GM21737 (cell line): ENCODE results near the gene DIPK2A.

Experiments used
- ATAC-seq: cut with Tn5 transposase; IDR thresholded peaks from one replicate; pipeline ENCODE4 v1.9.1; 2021; ENCODE audit warnings: mild to moderate bottlenecking, moderate library complexity; ENCODE audit not compliant: unreplicated experiment

Gene DIPK2A

GRCh38 chr3:143971359-143972154 is at the start of gene DIPK2A:
TSS of gene DIPK2A (plus strand) at chr3:143971823. CDS start at chr3:143972333, 510 bp downstream.
- ATAC-seq: peak; percentile 56

- peak; percentile 79 for ATAC-seq
These were observed 46.9 kb upstream of the DIPK2A start for GRCh38 chr3:143924522-143925285.

DNA sequence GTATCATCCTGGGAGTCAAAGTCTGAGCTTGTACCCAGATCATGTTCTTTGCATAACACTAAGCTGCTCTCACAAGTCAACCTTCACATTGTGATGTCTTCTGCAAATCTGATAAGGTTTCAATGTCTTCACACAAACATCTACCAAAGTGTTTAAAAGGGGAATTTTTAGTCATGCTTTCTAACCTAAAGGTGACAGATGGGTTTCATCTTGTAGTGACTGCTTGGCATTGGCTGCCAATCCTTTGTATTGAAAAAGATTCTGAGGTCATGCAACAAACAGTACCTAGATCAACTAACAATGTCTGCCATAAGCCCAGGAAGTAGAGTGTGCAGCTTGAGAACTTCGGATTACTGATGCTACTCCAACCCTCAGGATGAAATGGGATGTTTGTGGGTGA is 43.6 kb upstream of the DIPK2A start:
- no peak for ATAC-seq

- no peak for ATAC-seq
These were observed 42.9 kb upstream of the DIPK2A start for GRCh38 chr3:143928541-143929255.

GRCh38 chr3:143934791-143935190 is 36.8 kb upstream of the DIPK2A start:
- ATAC-seq: no peak

DNA sequence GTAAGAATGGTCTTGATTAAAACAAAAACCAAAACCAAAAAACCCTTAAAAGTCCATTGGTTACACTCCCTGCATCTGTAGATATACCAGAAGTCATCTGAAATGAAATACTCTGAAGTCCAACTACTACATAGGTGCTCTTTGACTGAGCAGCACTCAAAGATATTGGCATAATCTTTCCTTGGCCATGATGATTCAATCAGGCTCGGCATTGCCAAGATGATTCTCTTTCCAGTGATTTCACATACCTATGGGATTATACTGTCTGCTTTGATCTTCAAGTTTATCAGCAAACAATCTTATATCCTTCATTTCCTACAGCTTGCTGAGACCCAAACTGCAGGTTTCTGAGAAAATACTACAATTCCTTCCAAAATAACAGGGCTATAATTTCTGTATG is 35.9 kb upstream of the DIPK2A start:
- ATAC-seq: no peak

DNA sequence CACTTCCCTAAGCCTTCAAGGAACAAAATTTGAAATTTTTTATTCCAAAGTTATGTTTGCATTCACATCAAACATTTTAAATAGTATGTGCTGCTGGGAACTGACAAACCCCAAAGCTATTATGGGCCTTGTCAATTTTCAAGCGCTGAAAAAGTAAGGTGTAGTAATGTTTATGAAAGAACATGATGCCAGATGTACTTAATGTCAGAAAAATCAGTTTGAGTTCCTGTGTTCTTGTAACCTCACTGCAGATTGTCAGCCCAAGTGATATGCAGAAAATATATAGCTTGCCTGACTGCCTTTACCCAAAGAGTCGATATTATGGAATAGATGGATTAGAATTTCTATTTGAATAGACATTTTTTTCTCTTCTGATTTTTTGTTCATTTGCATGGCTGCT is 20.8 kb upstream of the DIPK2A start:
- ATAC-seq: no peak

DNA sequence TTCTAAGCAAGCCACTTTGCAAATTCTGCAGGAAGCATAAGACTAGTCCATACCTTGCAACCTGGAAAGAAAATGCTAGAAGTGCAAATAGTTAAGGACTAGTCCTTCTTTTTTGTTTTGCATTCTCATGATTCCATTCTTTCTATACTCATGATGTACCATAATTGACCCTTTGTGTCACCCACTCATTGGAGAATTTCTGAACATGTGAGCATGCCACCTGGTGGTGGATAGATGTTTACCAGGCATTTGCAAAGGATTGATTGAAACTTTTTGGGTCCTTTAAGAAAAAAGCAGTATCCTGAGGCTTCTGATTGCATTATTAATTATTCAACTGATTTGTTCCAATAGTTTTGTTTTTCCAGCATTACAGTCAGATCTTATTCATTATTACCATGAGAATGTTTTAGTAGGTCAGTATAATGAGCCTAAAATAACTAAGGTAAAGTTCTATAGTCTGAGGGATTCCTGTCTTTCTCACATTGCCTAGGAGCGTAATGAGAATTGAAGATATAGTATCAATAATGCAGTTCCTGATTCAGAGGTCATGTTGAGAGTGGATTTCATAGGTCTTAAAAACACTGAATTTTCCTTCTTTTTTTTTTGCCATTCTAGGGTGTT is 20.2 kb upstream of the DIPK2A start:
- ATAC-seq: no peak

DNA sequence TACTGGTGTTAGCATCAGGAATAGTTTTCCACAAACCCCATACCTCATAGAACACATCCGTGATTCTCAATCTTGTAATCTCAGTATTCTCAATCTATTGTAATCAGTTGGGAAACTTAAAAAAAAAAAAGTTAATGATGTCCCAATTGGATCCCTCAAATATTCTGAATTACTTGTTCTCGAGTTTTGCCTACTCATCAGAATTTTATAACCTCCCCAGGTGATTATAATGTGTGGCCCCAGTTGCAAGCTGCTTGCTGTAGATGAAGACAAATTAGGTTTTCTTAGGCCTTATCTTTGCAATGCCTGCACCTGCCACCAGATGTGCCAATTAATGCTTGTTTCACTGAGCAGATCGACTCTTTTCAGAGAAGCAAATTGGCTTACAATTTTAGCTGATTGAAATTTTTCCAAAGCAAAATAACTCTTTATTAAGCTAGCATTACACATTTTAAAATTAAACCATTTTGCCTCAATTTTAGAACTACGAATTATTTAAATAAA is 19.0 kb upstream of the DIPK2A start:
- no peak for ATAC-seq

DNA sequence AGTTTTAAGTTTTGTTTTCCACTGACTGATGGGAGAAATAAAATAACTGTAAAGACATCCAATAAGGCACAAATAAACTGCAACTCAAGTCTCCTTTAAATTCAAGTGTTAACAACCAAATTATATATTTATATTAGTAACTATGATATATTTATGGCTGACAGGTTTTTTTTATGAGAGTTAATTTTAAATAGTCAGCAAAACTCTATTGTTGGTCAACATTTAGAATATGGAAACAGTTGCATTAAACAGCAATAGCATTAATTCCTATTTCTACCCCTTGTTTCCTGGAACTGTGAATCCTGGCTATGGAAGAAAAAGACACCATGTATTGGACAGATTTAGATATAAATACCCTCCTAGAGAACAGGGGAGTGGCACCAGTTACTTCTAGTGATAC is 16.5 kb upstream of the DIPK2A start:
- ATAC-seq: no peak

DNA sequence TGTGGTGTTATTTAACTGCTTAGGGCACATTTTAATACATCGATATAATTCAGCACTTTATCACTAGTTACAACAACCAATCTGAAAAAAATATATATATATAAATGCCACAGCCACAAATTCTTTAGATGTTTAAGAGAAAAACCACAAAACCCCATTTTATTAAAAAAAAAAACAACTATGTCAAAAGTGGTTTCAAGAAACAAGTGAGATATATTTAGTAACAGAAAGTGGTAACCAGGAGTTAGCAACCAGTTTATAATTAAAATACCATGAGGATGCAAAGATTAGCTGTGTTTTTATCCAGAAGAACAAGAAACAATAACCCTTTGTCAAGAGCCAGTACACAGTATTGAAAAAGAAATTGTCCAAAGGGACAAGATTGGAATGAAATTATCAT is 14.8 kb upstream of the DIPK2A start:
- no peak for ATAC-seq

DNA sequence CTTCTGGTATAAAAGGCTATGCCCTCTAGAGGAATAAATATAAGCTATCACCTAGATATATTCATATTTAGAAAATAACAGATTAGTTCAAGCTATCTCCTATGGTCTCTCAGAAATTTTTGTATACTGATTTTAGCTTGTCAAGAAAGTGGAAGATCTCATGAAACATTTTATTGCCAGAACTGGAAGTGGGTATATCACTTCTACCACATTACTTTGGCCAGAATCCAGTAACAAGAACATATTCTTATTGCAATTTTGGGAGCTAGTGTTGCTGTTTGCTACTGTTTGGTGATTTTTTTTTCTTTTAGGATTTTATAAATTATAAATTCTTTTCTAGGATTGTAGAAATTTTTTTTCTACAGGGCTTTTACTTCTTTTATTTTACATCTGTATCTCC is 14.2 kb upstream of the DIPK2A start:
- ATAC-seq: no peak

DNA sequence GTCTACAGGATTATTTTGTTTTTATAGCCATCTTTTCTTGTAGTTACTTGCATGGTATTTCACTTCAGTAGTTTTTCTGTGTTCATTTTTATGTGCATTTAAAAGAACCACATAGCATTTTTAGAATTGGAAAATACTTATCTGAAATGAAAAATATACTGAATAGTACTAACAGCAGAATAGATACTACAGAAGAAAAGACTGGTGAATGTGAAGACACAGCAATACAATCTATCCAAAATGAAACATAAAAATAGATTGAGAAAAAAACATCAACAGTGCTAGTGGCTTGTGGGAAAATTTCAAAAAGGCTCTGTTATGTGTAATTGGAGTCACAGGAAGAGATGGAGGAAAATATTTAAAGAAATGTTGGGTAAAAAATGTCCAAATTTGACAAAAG is 12.7 kb upstream of the DIPK2A start:
- ATAC-seq: no peak

DNA sequence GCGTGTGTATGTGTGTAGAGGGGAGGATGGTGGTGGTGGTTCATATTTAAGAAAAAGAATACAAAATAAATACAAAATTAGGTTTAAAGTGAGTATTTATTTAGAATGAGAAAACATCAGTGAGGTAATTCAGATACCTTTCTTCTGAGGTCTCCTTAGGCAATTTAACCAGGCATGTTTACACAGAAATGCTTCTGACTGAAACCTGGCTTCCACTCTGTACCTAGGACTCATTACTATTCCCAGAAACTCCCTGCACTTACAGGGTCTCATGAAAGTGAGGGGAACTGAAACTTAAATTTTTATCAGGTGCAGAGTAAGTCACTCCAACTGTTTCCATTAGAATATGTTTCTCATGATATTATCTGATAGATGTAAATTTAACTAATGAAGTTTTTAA is 10.3 kb upstream of the DIPK2A start:
- ATAC-seq: no peak

GRCh38 chr3:143963946-143964345 is 7.7 kb upstream of the DIPK2A start:
- no peak for ATAC-seq

DNA sequence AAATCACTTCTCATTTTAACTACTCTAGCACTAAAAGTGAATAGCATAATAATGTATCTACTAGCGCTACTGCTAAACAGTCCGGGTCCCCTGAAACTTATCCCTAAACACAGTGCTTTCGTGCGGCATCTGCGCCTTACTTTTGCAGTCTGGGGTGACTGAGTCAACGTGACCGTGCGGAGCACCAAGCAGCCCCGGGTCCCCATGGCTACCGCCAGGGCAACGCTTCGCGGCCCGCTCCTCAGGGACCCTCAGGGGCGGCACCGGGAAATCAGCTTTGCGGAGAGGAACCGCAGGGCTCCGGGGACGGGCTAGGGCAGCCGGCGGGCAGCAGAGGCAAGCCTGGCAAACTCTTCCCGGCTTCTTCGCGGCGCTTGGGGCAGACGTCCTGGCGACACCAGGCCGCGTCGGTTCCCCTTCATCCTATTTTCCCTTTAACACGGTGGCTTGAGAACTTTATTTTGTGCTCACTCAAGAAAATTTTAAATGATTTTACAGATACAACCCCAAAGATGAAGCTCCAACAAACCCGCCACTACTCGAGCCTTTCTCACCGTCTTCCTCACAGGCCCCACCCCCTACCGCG is 757 bp upstream of the DIPK2A start:
- peak; percentile 19 for ATAC-seq

DNA sequence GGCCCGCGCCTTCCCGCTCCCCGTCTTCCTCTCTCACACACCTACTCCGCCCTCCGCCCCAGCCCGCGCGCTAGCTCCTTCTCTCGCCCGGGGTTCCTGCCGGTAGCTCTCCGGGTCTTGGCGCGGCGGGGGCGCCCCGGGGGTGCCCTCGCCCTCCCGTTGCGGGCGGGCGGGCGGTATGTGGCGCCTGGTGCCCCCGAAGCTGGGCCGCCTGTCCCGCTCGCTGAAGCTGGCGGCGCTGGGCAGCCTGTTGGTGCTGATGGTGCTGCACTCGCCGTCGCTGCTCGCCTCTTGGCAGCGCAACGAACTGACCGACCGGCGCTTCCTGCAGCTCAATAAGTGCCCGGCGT is 507 bp downstream of the DIPK2A start:
- ATAC-seq: no peak

DNA sequence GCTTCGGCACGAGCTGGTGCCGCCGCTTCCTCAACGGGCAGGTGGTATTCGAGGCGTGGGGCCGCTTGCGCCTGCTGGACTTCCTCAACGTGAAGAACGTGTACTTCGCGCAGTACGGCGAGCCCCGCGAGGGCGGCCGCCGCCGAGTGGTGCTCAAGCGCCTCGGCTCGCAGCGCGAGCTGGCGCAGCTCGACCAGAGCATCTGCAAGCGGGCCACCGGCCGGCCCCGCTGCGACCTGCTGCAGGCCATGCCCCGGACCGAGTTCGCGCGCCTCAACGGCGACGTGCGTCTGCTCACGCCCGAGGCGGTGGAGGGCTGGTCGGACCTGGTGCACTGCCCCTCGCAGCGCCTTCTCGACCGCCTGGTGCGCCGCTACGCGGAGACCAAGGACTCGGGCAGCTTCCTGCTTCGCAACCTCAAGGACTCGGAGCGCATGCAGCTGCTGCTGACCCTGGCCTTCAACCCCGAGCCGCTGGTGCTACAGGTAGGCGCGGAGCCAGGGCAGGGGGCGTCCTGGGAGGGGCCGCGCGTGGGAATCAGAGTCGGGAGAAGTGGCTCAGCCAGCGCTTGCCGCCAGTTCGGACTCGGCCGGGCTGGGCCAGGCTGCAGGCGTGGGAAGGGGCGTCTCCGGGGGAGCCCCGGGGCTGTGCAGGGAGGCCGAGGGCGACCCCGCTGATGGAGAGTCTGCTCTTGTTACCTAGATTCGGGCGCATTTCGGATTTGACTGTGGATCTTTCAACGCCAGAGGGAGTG is 1.1 kb downstream of the DIPK2A start:
- ATAC-seq: peak; percentile 33

DNA sequence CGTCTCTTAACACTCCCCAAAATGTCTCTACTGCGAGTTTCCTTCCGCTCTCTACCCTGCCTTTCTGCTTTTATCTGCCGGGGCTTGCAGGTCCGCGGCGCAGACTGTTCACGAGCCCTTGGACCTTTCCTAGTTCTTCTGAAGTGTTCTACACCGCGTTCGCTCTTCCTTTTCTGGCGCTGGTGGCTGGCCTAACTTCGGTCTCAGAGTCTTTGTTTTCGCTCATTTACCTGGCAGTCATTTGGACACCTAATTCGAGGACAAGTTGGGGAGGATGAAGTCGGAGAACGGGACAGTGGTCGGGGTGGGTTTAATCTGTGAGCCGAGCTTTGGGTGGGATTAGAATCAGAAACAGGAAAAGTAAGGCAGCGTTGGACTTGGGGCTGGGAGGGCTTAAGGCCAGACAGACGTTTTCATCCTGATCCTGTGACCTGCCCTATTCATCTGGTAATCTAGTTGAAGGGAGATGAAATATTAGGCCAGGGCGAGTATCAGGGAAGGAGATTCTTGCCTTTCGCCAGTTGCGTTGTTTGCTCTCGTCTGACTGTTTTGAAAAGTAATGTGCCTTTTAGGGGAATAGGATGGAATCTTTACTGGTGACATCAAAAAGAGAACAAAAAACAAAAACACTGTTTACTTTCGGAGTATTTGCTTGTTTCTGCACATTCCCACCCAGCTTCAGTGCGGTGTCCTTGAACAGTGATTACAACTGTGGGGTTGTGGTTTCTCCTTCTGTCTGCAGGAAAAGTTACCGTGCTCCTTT is 1.8 kb downstream of the DIPK2A start:
- no peak for ATAC-seq
